Thyroid gland (tissue), 4 donors: ENCODE measurements around the gene EXOC3. TPM values are rescaled to one million over a fixed set of nuclear protein-coding genes. Genes with fewer than 3 reads are reported as not detected.

ENCODE experiments used
- DNase-seq, 2 donors: peaks; one replicate each; pipeline ENCODE4 v3.0.0-alpha.2; 2019
- H3K27ac ChIP-seq, 3 donors: fragments of 200-600 bp; sonication (generic); 1 replicate in 2 of 3; 2 replicates in 1 of 3; pipeline ENCODE4 v1.5.1; 2016 to 2019; ENCODE audit warnings: mild to moderate bottlenecking in 1 of 3, moderate library complexity in 1 of 3
- H3K27me3 ChIP-seq: fragments of 200-600 bp; sonication (generic); one replicate; pipeline ENCODE4 v1.5.1; 2019
- H3K36me3 ChIP-seq, 2 donors: fragments of 200-600 bp; sonication (generic); one replicate each; pipeline ENCODE4 v1.5.1; 2016 to 2019
- H3K4me1 ChIP-seq, 2 donors: fragments of 200-600 bp; sonication (generic); one replicate each; pipeline ENCODE4 v1.5.1; 2017 to 2019
- H3K4me3 ChIP-seq, 3 donors: fragments of 200-600 bp; sonication (generic); replicated peaks in 1 of 3; 1 replicate in 2 of 3; 2 replicates in 1 of 3; pipeline ENCODE4 v1.5.1; 2016; ENCODE audit warnings: mild to moderate bottlenecking in 1 of 3
- H3K9me3 ChIP-seq: fragments of 200-600 bp; sonication (generic); one replicate; pipeline ENCODE4 v1.5.1; 2017
- POLR2A ChIP-seq, 2 donors: fragments of 450-650 bp; IDR thresholded peaks; one replicate each; pipeline ENCODE4 v1.6.1; 2017; ENCODE audit warnings: antibody characterized with exemption in 2 of 2, mild to moderate bottlenecking in 2 of 2, moderate library complexity in 1 of 2
- WGBS, 2 donors: methylation state at CpG; one replicate each; pipeline ENCODE4 v1.1.5; 2017; 5-methylcytosine and 5-hydroxymethylcytosine counted together
- intact Hi-C: fragments of 100-400 bp; cut with DNase I; formaldehyde crosslinking; loops from one replicate; pipeline ENCODE4 v1.15.1; 2023
- total RNA-seq, 4 donors: library from RNA; depleted of rRNA; stranded (reverse); fragments of >200 nt; gene quantifications; one replicate each; pipeline ENCODE4 v1.2.3, GENCODE V29; 2016
- TF ChIP-seq, protein P1 (sequence below), 6 experiments: fragments of 200-600 bp in 3 of 6; fragments of 450-650 bp in 3 of 6; sonication (generic) in 3 of 6; IDR thresholded peaks; one replicate each; pipeline ENCODE4 v1.5.1; 2016 to 2019; ENCODE audit warnings: antibody characterized with exemption in 6 of 6, mild to moderate bottlenecking in 2 of 6, inconsistent platforms in 1 of 6, moderate library complexity in 1 of 6

EXOC3 gene
- total RNA-seq, 4 donors from 2014 or later = 39.7 to 49.6 (median 45.0) TPM

DNA sequence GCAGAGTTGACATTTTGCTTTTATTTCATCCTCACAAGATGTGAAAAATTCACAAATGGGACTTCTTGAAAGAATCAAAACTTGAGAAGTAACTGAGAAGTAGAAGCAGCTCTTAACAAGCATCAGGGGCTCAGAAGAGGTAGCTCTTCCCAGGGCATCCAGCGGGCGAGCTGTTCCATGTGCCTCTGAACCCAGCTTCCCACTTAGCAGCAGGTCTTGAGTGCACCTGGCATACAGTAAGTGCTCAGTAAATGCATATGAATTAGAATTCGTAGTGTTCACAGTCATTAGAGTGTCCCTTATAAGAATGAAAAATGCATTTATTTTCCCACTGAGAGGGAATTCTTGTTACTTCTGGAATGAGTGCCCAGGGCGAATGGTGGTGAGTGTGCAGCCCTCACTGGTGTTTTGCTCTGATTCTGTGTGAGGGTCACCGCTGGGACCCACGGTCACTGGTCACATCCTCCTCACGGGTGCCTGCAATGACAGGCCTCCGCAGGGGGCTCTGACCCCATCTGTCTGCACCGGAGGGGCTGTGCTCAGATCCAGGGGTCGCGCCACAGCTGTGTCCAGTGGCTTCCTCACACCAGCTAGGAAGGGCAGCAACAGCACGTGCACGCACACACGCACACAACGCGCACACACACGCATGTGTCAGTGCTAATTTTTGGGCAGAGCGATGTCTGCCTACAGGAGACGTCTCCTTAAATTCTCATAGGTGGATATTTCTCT is 26.9 kb downstream of the EXOC3 start:
- peak; percentile 4 to 15 for DNase-seq
- Histone ChIP-seq H3K4me3 (no peak overlapping the region), H3K9me3 (no peaks in the 10 kb centered on the region), H3K36me3 (peaks cover 12 to 13% of the 10 kb centered on the region in 2 donors), H3K4me1 (peaks cover 17 to 19% of the 10 kb centered on the region in 2 donors), H3K27me3 (no peaks in the 10 kb centered on the region), H3K27ac (no peak overlapping the region)
- intact Hi-C loops = no loop called here
- no peak for TF ChIP-seq POLR2A (IDR thresholded peaks at IDR 0.05)
- TF ChIP-seq, protein P1, sequence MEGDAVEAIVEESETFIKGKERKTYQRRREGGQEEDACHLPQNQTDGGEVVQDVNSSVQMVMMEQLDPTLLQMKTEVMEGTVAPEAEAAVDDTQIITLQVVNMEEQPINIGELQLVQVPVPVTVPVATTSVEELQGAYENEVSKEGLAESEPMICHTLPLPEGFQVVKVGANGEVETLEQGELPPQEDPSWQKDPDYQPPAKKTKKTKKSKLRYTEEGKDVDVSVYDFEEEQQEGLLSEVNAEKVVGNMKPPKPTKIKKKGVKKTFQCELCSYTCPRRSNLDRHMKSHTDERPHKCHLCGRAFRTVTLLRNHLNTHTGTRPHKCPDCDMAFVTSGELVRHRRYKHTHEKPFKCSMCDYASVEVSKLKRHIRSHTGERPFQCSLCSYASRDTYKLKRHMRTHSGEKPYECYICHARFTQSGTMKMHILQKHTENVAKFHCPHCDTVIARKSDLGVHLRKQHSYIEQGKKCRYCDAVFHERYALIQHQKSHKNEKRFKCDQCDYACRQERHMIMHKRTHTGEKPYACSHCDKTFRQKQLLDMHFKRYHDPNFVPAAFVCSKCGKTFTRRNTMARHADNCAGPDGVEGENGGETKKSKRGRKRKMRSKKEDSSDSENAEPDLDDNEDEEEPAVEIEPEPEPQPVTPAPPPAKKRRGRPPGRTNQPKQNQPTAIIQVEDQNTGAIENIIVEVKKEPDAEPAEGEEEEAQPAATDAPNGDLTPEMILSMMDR (IDR thresholded peaks at IDR 0.05) = no peak
- 90% methylated on average over 17 to 19 of the region's 19 CpGs for WGBS, 2 donors

DNA sequence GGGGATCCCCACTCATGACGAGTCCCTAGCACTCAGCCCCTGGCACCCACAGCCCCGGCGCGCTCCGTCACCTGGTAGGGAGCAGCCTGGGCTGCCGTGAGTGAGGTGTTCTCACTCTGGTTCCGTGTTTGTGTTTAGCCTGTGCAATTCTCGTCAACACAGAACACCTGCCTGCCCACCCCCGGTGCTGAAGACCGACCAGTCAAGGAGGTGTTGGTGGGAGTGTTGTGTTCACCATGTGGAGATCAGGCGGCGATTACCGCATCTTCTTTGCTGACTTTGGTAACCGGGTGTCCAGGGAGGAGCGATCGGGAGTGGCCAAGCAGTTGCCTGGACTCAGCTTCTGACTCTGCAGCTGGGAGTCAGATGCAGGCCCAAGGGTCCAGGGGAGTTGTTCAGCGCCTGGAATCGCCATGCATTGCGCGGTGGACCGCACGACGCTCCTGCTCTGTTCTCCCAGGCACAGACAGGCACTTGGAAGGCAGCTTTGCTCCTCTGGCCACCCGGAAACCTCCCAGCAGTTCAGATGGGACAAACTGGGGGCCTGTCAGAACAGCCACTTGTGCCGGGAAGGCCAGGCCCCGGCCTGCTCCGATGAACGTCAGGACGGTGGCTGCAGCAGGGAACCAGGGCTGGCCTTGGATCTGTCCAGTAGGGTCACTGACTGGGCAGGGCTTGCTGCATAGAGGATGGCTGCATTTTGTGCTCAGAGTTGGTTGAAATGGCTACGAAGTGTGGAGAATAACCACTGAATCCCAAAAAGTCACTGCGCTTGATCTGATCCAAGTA is 28.2 kb downstream of the EXOC3 start:
- peak; percentile 1 to 3 for DNase-seq
- H3K9me3 ChIP-seq = no peaks in the 10 kb centered on the region
- H3K4me1 ChIP-seq = peaks cover 20 to 24% of the 10 kb centered on the region in 2 donors
- intact Hi-C loops = no loop called here
- H3K4me3 ChIP-seq = no peak overlapping the region
- WGBS, 2 donors = 90 to 91% methylated on average over 31 of the region's 31 CpGs
- no peak overlapping the region for H3K27ac ChIP-seq
- H3K27me3 ChIP-seq = peaks cover under 1% of the 10 kb centered on the region
- peaks cover 5% of the 10 kb centered on the region in 2 donors for H3K36me3 ChIP-seq
- TF ChIP-seq, protein P1 (IDR thresholded peaks at IDR 0.05) = no peak
- TF ChIP-seq POLR2A (IDR thresholded peaks at IDR 0.05) = no peak

DNA sequence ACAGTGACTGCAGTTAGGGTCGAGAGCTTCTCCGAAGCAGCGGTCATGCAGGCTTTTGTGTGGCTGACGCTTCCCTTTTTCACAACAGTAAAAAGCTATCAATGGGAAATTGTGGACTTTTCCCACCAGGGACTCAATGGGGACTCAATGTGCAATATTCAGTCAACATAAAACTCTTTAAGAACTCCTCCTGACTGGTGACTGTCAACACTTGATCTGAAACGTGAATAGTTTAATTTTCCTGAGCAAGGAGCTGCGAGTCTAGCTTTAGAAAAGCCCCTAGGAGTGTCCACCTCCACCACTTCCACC is 28.7 kb downstream of the EXOC3 start:
- 69 to 73% methylated on average over 6 of the region's 6 CpGs for WGBS, 2 donors
- DNase-seq = no peak
- Histone ChIP-seq H3K36me3 (peaks cover 3 to 5% of the 10 kb centered on the region in 2 donors), H3K27me3 (peaks cover 6% of the 10 kb centered on the region), H3K9me3 (no peaks in the 10 kb centered on the region), H3K4me3 (peak overlapping the region in 1 of 3 donors; percentile 49), H3K4me1 (peaks cover 20 to 24% of the 10 kb centered on the region in 2 donors), H3K27ac (peak overlapping the region in 1 of 3 donors; percentile 78)
- TF ChIP-seq POLR2A (IDR thresholded peaks at IDR 0.05) = no peak
- TF ChIP-seq, protein P1 (IDR thresholded peaks at IDR 0.05) = no peak
- intact Hi-C loops = no loop called here

DNA sequence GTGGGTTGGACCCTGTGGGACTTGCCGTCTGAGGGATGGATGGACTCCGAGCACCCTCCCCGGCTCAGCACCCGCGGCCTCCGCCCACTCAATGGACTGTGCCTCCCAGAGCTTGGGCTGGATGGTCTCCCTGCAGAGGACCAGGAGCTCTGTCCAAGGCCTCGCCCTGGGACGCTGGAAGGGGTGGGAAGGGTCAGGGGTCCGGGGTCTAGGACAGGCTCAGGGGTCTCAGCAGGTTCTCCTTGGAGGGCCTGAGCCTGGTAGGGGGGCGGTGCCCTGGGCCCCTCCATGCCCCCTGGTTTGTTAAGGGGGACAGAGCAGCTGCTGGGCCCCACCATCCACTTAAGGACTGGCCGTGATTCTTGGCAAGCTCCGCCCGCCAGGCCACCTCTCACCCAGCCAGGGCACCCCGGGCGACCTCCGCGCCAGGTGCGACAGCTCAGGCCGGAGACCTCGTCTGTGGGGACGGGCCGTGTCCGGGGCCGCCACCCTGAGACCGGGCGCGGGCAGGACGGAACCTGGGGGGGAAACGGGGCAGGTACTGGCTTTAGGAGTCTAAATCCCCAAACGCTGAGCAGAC is 29.2 kb downstream of the EXOC3 start:
- 51% methylated on average over 9 of the region's 30 CpGs; no CpG with 5 or more reads in 1 of the 2 donors for WGBS, 2 donors
- TF ChIP-seq, protein P1 (IDR thresholded peaks at IDR 0.05) = no peak
- no peak for TF ChIP-seq POLR2A (IDR thresholded peaks at IDR 0.05)
- peak overlapping the region; percentile 11 to 84 (median 78) for H3K27ac ChIP-seq
- peaks cover 6% of the 10 kb centered on the region for H3K27me3 ChIP-seq
- H3K36me3 ChIP-seq = peaks cover 0 to under 1% of the 10 kb centered on the region in 2 donors
- peak; percentile 42 to 51 for DNase-seq
- no peaks in the 10 kb centered on the region for H3K9me3 ChIP-seq
- H3K4me3 ChIP-seq = peak overlapping the region; percentile 20 to 62 (median 49)
- peaks cover 20 to 24% of the 10 kb centered on the region in 2 donors for H3K4me1 ChIP-seq
- intact Hi-C loops = no loop called here
